H9 (cell line): ENCODE data around the gene PTTG1IP. TPM values are rescaled to one million over a fixed set of nuclear protein-coding genes. Genes with fewer than 3 reads are reported as not detected.

Experiments
- DNase-seq: peaks from one replicate; pipeline ENCODE4 v3.0.0-alpha.2; 2017
- H2AFZ ChIP-seq: one replicate; pipeline ENCODE4 v1.6.1; 2013; ENCODE audit warnings: mild to moderate bottlenecking, low read length, control low read depth, moderate library complexity
- H2AK5ac ChIP-seq: 2 replicates; pipeline ENCODE4 v1.6.1; 2013; ENCODE audit warnings: low read length, control low read depth, mixed read lengths; ENCODE audit not compliant: insufficient read length
- H2BK120ac ChIP-seq: one replicate; pipeline ENCODE4 v1.6.1; 2013; ENCODE audit warnings: low read depth, mild to moderate bottlenecking, low read length, control low read depth, inconsistent platforms; ENCODE audit not compliant: poor library complexity, severe bottlenecking
- H2BK12ac ChIP-seq: 2 replicates; pipeline ENCODE4 v1.6.1; 2013; ENCODE audit warnings: low read length, control low read depth, mixed read lengths, low read depth; ENCODE audit not compliant: insufficient read length
- H2BK15ac ChIP-seq: 2 replicates; pipeline ENCODE4 v1.6.1; 2013; ENCODE audit warnings: low read depth, low read length, control low read depth
- H2BK20ac ChIP-seq: one replicate; pipeline ENCODE4 v1.6.1; 2013; ENCODE audit warnings: low read depth, mild to moderate bottlenecking, low read length, control low read depth, inconsistent platforms; ENCODE audit not compliant: poor library complexity, severe bottlenecking
- H2BK5ac ChIP-seq: 2 replicates; pipeline ENCODE4 v1.6.1; 2013; ENCODE audit warnings: low read length, control low read depth, mixed read lengths; ENCODE audit not compliant: insufficient read length
- H3K14ac ChIP-seq: 2 replicates; pipeline ENCODE4 v1.6.1; 2013; ENCODE audit warnings: low read length, control low read depth; ENCODE audit not compliant: insufficient read depth
- H3K18ac ChIP-seq: 2 replicates; pipeline ENCODE4 v1.6.1; 2013; ENCODE audit warnings: low read depth, mild to moderate bottlenecking, mixed read lengths, low read length, control low read depth; ENCODE audit not compliant: insufficient read length
- H3K23ac ChIP-seq: 2 replicates; pipeline ENCODE4 v1.6.1; 2013; ENCODE audit warnings: low read length, control low read depth, mixed read lengths, low read depth; ENCODE audit not compliant: insufficient read length
- H3K23me2 ChIP-seq: 2 replicates; pipeline ENCODE4 v1.6.1; 2013; ENCODE audit warnings: low read depth, mild to moderate bottlenecking, mixed read lengths, low read length, control low read depth; ENCODE audit not compliant: insufficient read length, poor library complexity, severe bottlenecking
- H3K27ac ChIP-seq: 2 replicates; pipeline ENCODE4 v1.5.1; 2013; ENCODE audit warnings: low read length, control low read depth, mixed read lengths, low read depth; ENCODE audit not compliant: insufficient read length
- H3K27me3 ChIP-seq: 2 replicates; pipeline ENCODE4 v1.6.1; 2013; ENCODE audit warnings: low read length, control low read depth, inconsistent platforms; ENCODE audit not compliant: insufficient read depth
- H3K4ac ChIP-seq: 2 replicates; pipeline ENCODE4 v1.6.1; 2013; ENCODE audit warnings: low read depth, mild to moderate bottlenecking, control low read depth, inconsistent platforms, low read length, moderate library complexity
- H3K4me1 ChIP-seq: 2 replicates; pipeline ENCODE4 v1.6.1; 2013; ENCODE audit warnings: low read length, control low read depth, inconsistent platforms; ENCODE audit not compliant: insufficient read depth
- H3K4me2 ChIP-seq: 2 replicates; pipeline ENCODE4 v1.6.1; 2013; ENCODE audit warnings: low read length, control low read depth, mixed read lengths; ENCODE audit not compliant: insufficient read length, insufficient read depth
- H3K56ac ChIP-seq: 2 replicates; pipeline ENCODE4 v1.6.1; 2013; ENCODE audit warnings: low read depth, mild to moderate bottlenecking, mixed read lengths, low read length, control low read depth; ENCODE audit not compliant: insufficient read length
- H3K79me1 ChIP-seq: 2 replicates; pipeline ENCODE4 v1.6.1; 2013; ENCODE audit warnings: low read depth, mild to moderate bottlenecking, moderate library complexity, low read length, control low read depth, inconsistent platforms; ENCODE audit not compliant: insufficient read depth, poor library complexity, severe bottlenecking
- H3K79me2 ChIP-seq: 2 replicates; pipeline ENCODE4 v1.6.1; 2013; ENCODE audit warnings: low read length, control low read depth, inconsistent platforms; ENCODE audit not compliant: insufficient read depth
- H3K9ac ChIP-seq: 2 replicates; pipeline ENCODE4 v1.6.1; 2013; ENCODE audit warnings: low read length, control low read depth, mixed read lengths; ENCODE audit not compliant: insufficient read length; ENCODE audit errors: extremely low read depth
- H3K9me3 ChIP-seq: one replicate; pipeline ENCODE4 v1.6.1; 2013; ENCODE audit warnings: low read depth, low read length, inconsistent platforms; ENCODE audit not compliant: control insufficient read depth
- H3T11ph ChIP-seq: one replicate; pipeline ENCODE4 v1.6.1; 2013; ENCODE audit warnings: mild to moderate bottlenecking, low read length, control low read depth, inconsistent platforms
- H4K20me1 ChIP-seq: one replicate; pipeline ENCODE4 v1.6.1; 2013; ENCODE audit not compliant: control insufficient read depth, insufficient read length, insufficient read depth
- H4K5ac ChIP-seq: 2 replicates; pipeline ENCODE4 v1.6.1; 2013; ENCODE audit warnings: low read depth, mild to moderate bottlenecking, mixed read lengths, low read length, control low read depth; ENCODE audit not compliant: insufficient read length
- H4K8ac ChIP-seq: replicated peaks from 2 replicates; pipeline ENCODE4 v1.6.1; 2013; ENCODE audit warnings: low read length, control low read depth, mixed read lengths, low read depth; ENCODE audit not compliant: insufficient read length
- H4K91ac ChIP-seq: 2 replicates; pipeline ENCODE4 v1.6.1; 2013; ENCODE audit warnings: low read depth, mild to moderate bottlenecking, moderate library complexity, mixed read lengths, low read length, control low read depth; ENCODE audit not compliant: insufficient read length
- H3K27ac Mint-ChIP-seq, 3 experiments: 2 replicates in 2 of 3; 3 replicates in 1 of 3; pipeline ENCODE4 v1.8.0; 2020 to 2021; ENCODE audit warnings: mixed read lengths in 3 of 3, mild to moderate bottlenecking in 1 of 3, moderate library complexity in 1 of 3
- H3K27me3 Mint-ChIP-seq: 2 replicates; pipeline ENCODE4 v1.8.0; 2021; ENCODE audit warnings: low read depth, mild to moderate bottlenecking, moderate library complexity, mixed read lengths
- H3K36me3 Mint-ChIP-seq, 3 experiments: 2 replicates in 2 of 3; 3 replicates in 1 of 3; pipeline ENCODE4 v1.8.0; 2020 to 2021; ENCODE audit warnings: low read depth in 3 of 3, mixed read lengths in 3 of 3; ENCODE audit not compliant: insufficient read depth in 1 of 3
- H3K4me1 Mint-ChIP-seq, 2 experiments: 2 replicates each; pipeline ENCODE4 v1.8.0; 2020; ENCODE audit warnings: mixed read lengths in 2 of 2
- H3K4me3 Mint-ChIP-seq, 2 experiments: 2 replicates in 1 of 2; 3 replicates in 1 of 2; pipeline ENCODE4 v1.8.0; 2020 to 2021; ENCODE audit warnings: mild to moderate bottlenecking in 2 of 2, mixed read lengths in 2 of 2, moderate library complexity in 1 of 2
- H3K9me3 Mint-ChIP-seq, 2 experiments: 2 replicates in 1 of 2; 3 replicates in 1 of 2; pipeline ENCODE4 v1.8.0; 2020; ENCODE audit warnings: mild to moderate bottlenecking in 2 of 2, mixed read lengths in 2 of 2, moderate library complexity in 1 of 2
- CTCF ChIP-seq: fragments of 200-600 bp; sonication (generic); conservative IDR thresholded peaks from 3 replicates; pipeline ENCODE4 v1.8.0; 2021; ENCODE audit warnings: antibody characterized with exemption, mild to moderate bottlenecking
- WGBS: extraction: QIAGEN DNeasy Blood & Tissue Kit; methylation state at CpG from one replicate; pipeline ENCODE4 v1.1.7; 2013; ENCODE audit warnings: missing lambda C conversion rate, low lambda C conversion rate, mixed read lengths; ENCODE audit not compliant: insufficient read length; ENCODE audit errors: extremely low coverage; 5-methylcytosine and 5-hydroxymethylcytosine counted together
- total RNA-seq: library from RNA; stranded (reverse); gene quantifications from 2 replicates; pipeline ENCODE4 v1.2.1, GENCODE V29; 2021

PTTG1IP gene
- total RNA-seq, 1 experiment from 2014 or later, result 107 TPM

GRCh38 chr21:44846485-44847260 is 26.8 kb downstream of the PTTG1IP start:
- peak overlapping the region; percentile 54 to 67; a peak in 4 of 5 replicates for H3K4me3 Mint-ChIP-seq
- peak overlapping the region; percentile 8 for H3K4me2 ChIP-seq
- no peak overlapping the region for H3K27ac Mint-ChIP-seq
- no peak for DNase-seq
- H4K20me1 ChIP-seq, result no peaks in the 10 kb centered on the region
- H2BK20ac ChIP-seq, result no peak overlapping the region
- peaks cover 13 to 21% of the 10 kb centered on the region in 2 experiments for H3K4me1 Mint-ChIP-seq
- no peak overlapping the region for H4K8ac ChIP-seq
- H3K79me1 ChIP-seq, result no peaks in the 10 kb centered on the region
- no peak for TF ChIP-seq CTCF
- no peak overlapping the region for H2BK15ac ChIP-seq
- H3K56ac ChIP-seq, result no peak overlapping the region
- no peaks in the 10 kb centered on the region for H3K27me3 ChIP-seq
- peaks cover 14 to 32% (median 31%) of the 10 kb centered on the region in 3 experiments; a peak in 6 of 7 replicates for H3K36me3 Mint-ChIP-seq
- no peak overlapping the region for H3K27ac ChIP-seq
- no peak overlapping the region for H3K14ac ChIP-seq
- no peak overlapping the region for H4K5ac ChIP-seq
- peaks cover 3% of the 10 kb centered on the region; the same call in 1 of the 2 replicates for H3K27me3 Mint-ChIP-seq
- 0 out of 2 replicates have a peak, but pooled peaks cover 2% of the 10 kb centered on the region for H3K4me1 ChIP-seq
- no peaks in the 10 kb centered on the region for H3K9me3 Mint-ChIP-seq
- H4K91ac ChIP-seq, result no peak overlapping the region
- WGBS, result no CpG with 5 or more reads among the region's 27 CpGs
- H3K9ac ChIP-seq, result no peak overlapping the region
- H3K9me3 ChIP-seq, result no peaks in the 10 kb centered on the region
- no peaks in the 10 kb centered on the region for H3K23me2 ChIP-seq
- H2AK5ac ChIP-seq, result no peak overlapping the region
- no peak overlapping the region for H3T11ph ChIP-seq
- H2BK5ac ChIP-seq, result no peak overlapping the region
- H2BK12ac ChIP-seq, result no peak overlapping the region
- H2AFZ ChIP-seq, result no peak overlapping the region
- no peak overlapping the region for H3K18ac ChIP-seq
- no peak overlapping the region for H3K23ac ChIP-seq
- no peak overlapping the region for H3K4ac ChIP-seq
- no peak overlapping the region for H2BK120ac ChIP-seq
- H3K79me2 ChIP-seq, result no peaks in the 10 kb centered on the region
